Liver (tissue), 9 donors: ENCODE data around the gene AGFG1. TPM values are rescaled to one million over a fixed set of nuclear protein-coding genes. Genes with fewer than 3 reads are reported as not detected.
"Not testable (repeated sequence)": the region's sequence is repeated elsewhere in the genome, so short reads cannot be mapped to it uniquely, and the experiment has no call there.

Experiments used
- DNase-seq: peaks from one replicate; pipeline ENCODE4 v3.0.0-alpha.2; 2017; ENCODE audit warnings: low spot score
- H3K27ac ChIP-seq, 2 donors: one replicate each; pipeline ENCODE4 v1.7.0; 2013; ENCODE audit warnings: inconsistent platforms in 2 of 2, low read length in 2 of 2, control low read depth in 1 of 2, low read depth in 1 of 2, mild to moderate bottlenecking in 1 of 2
- H3K27me3 ChIP-seq, 4 donors: one replicate each; pipeline versions ENCODE4 v1.6.1 to v1.7.0; 2013; ENCODE audit warnings: low read length in 3 of 4, inconsistent platforms in 1 of 4, mild to moderate bottlenecking in 1 of 4, moderate library complexity in 1 of 4; ENCODE audit not compliant: control insufficient read depth in 4 of 4, insufficient read depth in 4 of 4
- H3K36me3 ChIP-seq, 4 donors: one replicate each; pipeline versions ENCODE4 v1.6.1 to v1.7.0; 2013; ENCODE audit warnings: low read length in 3 of 4, mild to moderate bottlenecking in 3 of 4, low read depth in 1 of 4, moderate library complexity in 1 of 4; ENCODE audit not compliant: control insufficient read depth in 4 of 4, insufficient read depth in 3 of 4
- H3K4me1 ChIP-seq, 4 donors: one replicate each; pipeline versions ENCODE4 v1.6.1 to v1.7.0; 2013; ENCODE audit warnings: low read length in 3 of 4, mild to moderate bottlenecking in 3 of 4, moderate library complexity in 1 of 4; ENCODE audit not compliant: control insufficient read depth in 4 of 4, insufficient read depth in 4 of 4
- H3K4me3 ChIP-seq, 3 donors: one replicate each; pipeline versions ENCODE4 v1.6.1 to v1.7.0; 2013; ENCODE audit warnings: low read length in 3 of 3, control low read depth in 1 of 3, low read depth in 1 of 3, mild to moderate bottlenecking in 1 of 3
- H3K9ac ChIP-seq, 2 donors: one replicate each; pipeline ENCODE4 v1.7.0; 2013; ENCODE audit warnings: low read length in 2 of 2, mild to moderate bottlenecking in 2 of 2, moderate library complexity in 2 of 2, control low read depth in 1 of 2, low read depth in 1 of 2
- H3K9me3 ChIP-seq, 4 donors: one replicate each; pipeline versions ENCODE4 v1.6.1 to v1.7.0; 2013; ENCODE audit warnings: low read length in 3 of 4; ENCODE audit not compliant: control insufficient read depth in 4 of 4
- EGR1 ChIP-seq, 2 donors: IDR thresholded peaks; 2 replicates each; pipeline ENCODE4 v1.6.1; 2016 to 2018; ENCODE audit warnings: antibody characterized with exemption in 2 of 2, low read depth in 2 of 2
- FOXA1 ChIP-seq: IDR thresholded peaks from 2 replicates; pipeline ENCODE4 v1.6.1; 2016; ENCODE audit warnings: antibody characterized with exemption
- FOXA2 ChIP-seq: IDR thresholded peaks from 2 replicates; pipeline ENCODE4 v1.6.1; 2016; ENCODE audit warnings: antibody characterized with exemption
- GABPA ChIP-seq, 2 donors: IDR thresholded peaks in 1 of 2; conservative IDR thresholded peaks in 1 of 2; 2 replicates each; pipeline ENCODE4 v1.6.1; 2016; ENCODE audit warnings: antibody characterized with exemption in 2 of 2, mild to moderate bottlenecking in 1 of 2, moderate library complexity in 1 of 2
- HNF4A ChIP-seq, 2 donors: conservative IDR thresholded peaks; 2 replicates each; pipeline ENCODE4 v1.6.1; 2016; ENCODE audit warnings: antibody characterized with exemption in 2 of 2, mild to moderate bottlenecking in 2 of 2
- HNF4G ChIP-seq: IDR thresholded peaks from 2 replicates; pipeline ENCODE4 v1.6.1; 2016; ENCODE audit warnings: antibody characterized with exemption
- JUND ChIP-seq, 2 donors: IDR thresholded peaks; 2 replicates each; pipeline ENCODE4 v1.6.1; 2016; ENCODE audit warnings: antibody characterized with exemption in 2 of 2
- NR2F2 ChIP-seq: IDR thresholded peaks from 2 replicates; pipeline ENCODE4 v1.6.1; 2016; ENCODE audit warnings: antibody characterized with exemption
- RAD21 ChIP-seq, 2 donors: IDR thresholded peaks; 2 replicates each; pipeline ENCODE4 v1.6.1; 2016; ENCODE audit warnings: antibody characterized with exemption in 2 of 2, mild to moderate bottlenecking in 2 of 2
- RXRA ChIP-seq, 2 donors: IDR thresholded peaks; 2 replicates each; pipeline ENCODE4 v1.6.1; 2017 to 2018; ENCODE audit warnings: antibody characterized with exemption in 2 of 2, mild to moderate bottlenecking in 1 of 2
- SP1 ChIP-seq: IDR thresholded peaks from 2 replicates; pipeline ENCODE4 v1.6.1; 2018; ENCODE audit warnings: antibody characterized with exemption, mild to moderate bottlenecking
- TAF1 ChIP-seq: conservative IDR thresholded peaks from 2 replicates; pipeline ENCODE4 v1.6.1; 2016; ENCODE audit warnings: antibody characterized with exemption, mild to moderate bottlenecking
- WGBS: extraction: QIAGEN DNeasy Blood & Tissue Kit; methylation state at CpG from one replicate; pipeline ENCODE4 v1.1.7; 2013; 5-methylcytosine and 5-hydroxymethylcytosine counted together
- polyA plus RNA-seq, 2 donors: library from polyadenylated mRNA; stranded (reverse) in 1 of 2; unstranded in 1 of 2; fragments of 200-250 nt in 1 of 2; fragments of >200 nt in 1 of 2; fragmentation: Nextera tagmentation in 1 of 2; extraction: Ambion mirVana in 1 of 2; gene quantifications; one replicate each; pipeline versions ENCODE4 v1.2.1 to v1.2.3, GENCODE V29; 2013 to 2015
- total RNA-seq, 2 donors: library from RNA; depleted of rRNA; stranded (reverse); fragments of >200 nt; gene quantifications; one replicate each; pipeline ENCODE4 v1.2.3, GENCODE V29; 2014
- TF ChIP-seq, protein P1 (sequence below): IDR thresholded peaks from 2 replicates; pipeline ENCODE4 v1.6.1; 2016; ENCODE audit warnings: antibody characterized with exemption
- TF ChIP-seq, protein P2 (sequence below): IDR thresholded peaks from 2 replicates; pipeline ENCODE4 v1.6.1; 2016; ENCODE audit warnings: antibody characterized with exemption, mild to moderate bottlenecking
- TF ChIP-seq, protein P3 (sequence below): IDR thresholded peaks from 2 replicates; pipeline ENCODE4 v1.6.1; 2016; ENCODE audit warnings: antibody characterized with exemption
- donor health status: healthy.
- donor health status: healthy.
- donor health status: healthy.
- donor health status: healthy.
- donor health status: healthy.

AGFG1 gene
- total and polyA plus RNA-seq, 4 donors: 8.5 to 49.7 (median 23.7) TPM

DNA sequence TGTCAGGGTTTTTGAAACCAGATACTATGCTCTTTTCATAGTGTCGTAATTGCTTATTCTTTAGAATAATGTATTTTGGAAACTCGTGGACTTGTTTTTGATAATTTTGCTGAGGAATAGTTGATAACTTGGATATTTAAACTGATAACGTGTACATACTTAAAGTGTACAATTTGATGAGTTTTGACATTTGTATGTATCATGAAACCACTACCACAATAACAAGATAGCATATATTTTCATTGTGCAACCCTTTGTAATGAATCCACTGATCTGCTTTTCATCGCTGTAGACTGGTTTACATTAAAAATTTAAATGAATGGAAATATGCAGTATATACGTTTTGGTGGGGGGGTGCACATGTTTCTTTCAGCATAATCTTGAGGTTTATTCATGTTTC, 45.8 kb downstream of the AGFG1 start:
- no peak overlapping the region for H3K27ac ChIP-seq

DNA sequence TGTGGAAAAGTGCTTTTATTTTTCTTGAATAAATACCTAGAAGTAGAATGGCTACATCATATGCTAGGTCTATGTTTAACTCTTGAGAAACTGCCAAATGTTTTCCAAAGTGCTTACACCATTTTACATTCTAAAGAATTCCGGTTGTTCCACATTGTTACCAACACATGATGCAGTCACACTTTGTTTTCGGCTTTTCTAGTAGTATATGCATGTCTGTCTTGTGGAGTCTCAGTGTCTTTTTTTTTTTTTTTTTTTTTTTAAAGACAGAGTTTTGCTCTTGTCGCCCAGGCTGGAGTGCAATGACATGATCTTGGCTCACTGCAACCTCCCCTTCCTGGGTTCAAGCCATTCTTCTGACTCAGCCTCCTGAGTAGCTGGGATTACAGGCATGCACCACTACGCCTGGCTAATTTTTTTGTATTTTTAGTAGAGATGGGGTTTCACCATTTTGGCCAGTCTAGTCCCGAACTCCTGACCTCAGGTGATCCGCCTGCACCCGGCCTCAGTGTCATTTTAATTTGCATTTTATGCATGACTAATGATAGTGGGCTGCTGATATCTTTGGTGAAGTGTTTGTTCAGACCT, 46.4 kb downstream of the AGFG1 start:
- H3K9me3 ChIP-seq, H3K36me3 ChIP-seq, H3K4me3 ChIP-seq, H3K27me3 ChIP-seq, H3K27ac ChIP-seq, DNase-seq, H3K9ac ChIP-seq: not testable (repeated sequence)
- peaks cover 0 to 18% (median 1%) of the 10 kb centered on the region in 4 donors for H3K4me1 ChIP-seq
- 75% methylated on average over 7 of the region's 7 CpGs for WGBS

More for the DNA sequence above, 45.8 kb downstream of the AGFG1 start:
- WGBS: 92% methylated on average over 5 of the region's 5 CpGs
- no peak overlapping the region for H3K9ac ChIP-seq
- TF ChIP-seq FOXA1 (no peak), SP1 (no peak)
- TF ChIP-seq, protein P1, sequence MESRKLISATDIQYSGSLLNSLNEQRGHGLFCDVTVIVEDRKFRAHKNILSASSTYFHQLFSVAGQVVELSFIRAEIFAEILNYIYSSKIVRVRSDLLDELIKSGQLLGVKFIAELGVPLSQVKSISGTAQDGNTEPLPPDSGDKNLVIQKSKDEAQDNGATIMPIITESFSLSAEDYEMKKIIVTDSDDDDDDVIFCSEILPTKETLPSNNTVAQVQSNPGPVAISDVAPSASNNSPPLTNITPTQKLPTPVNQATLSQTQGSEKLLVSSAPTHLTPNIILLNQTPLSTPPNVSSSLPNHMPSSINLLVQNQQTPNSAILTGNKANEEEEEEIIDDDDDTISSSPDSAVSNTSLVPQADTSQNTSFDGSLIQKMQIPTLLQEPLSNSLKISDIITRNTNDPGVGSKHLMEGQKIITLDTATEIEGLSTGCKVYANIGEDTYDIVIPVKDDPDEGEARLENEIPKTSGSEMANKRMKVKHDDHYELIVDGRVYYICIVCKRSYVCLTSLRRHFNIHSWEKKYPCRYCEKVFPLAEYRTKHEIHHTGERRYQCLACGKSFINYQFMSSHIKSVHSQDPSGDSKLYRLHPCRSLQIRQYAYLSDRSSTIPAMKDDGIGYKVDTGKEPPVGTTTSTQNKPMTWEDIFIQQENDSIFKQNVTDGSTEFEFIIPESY: no peak
- peaks cover 0 to 18% (median 2%) of the 10 kb centered on the region in 4 donors for H3K4me1 ChIP-seq
- no peak for DNase-seq
- H3K4me3 ChIP-seq: no peak overlapping the region
- H3K9me3 ChIP-seq: no peaks in the 10 kb centered on the region
- H3K36me3 ChIP-seq: no peaks in the 10 kb centered on the region
- H3K27me3 ChIP-seq: no peaks in the 10 kb centered on the region

DNA sequence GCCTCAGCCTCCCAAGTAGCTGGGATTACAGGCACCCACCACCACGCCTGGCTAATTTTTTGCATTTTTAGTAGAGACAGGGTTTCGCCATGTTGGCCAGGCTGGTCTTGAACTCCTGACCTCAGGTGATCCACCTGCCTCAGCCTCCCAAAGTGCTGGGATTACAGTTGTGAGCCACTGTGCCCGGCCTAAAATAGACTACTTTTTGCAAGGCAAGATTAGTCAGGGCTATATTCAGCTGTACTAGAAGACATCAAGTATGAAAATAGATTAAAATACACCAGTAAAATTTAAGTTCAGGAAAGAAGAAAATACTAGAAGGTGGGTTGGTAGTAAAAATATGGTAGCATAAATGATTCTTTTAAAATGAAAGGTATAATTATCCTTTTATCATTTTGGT, 49.2 kb downstream of the AGFG1 start:
- H3K27me3 ChIP-seq, H3K9me3 ChIP-seq, H3K27ac ChIP-seq, H3K9ac ChIP-seq, H3K4me1 ChIP-seq, DNase-seq, H3K4me3 ChIP-seq: not testable (repeated sequence)
- WGBS: 98% methylated on average over 3 of the region's 3 CpGs
- H3K36me3 ChIP-seq: peaks cover 0 to 22% (median 3%) of the 10 kb centered on the region in 4 donors

DNA sequence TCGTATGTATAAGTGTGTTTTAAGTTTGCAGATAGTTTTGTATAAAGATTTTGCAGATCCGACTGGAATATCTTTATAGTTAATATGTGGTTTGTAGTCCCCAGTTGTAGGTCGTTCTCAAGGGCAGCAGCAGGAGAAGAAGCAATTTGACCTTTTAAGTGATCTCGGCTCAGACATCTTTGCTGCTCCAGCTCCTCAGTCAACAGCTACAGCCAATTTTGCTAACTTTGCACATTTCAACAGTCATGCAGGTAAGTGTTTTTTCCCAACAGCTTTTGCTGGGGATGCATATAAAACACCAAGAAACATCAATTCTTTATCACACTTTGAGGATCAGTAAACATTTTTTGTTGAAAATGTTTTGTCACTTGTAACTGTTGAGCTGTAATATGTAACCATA, 52.7 kb downstream of the AGFG1 start:
- Histone ChIP-seq H3K4me1 (no peaks in the 10 kb centered on the region), H3K27ac (no peak overlapping the region), H3K36me3 (peaks cover 0 to 26% (median 3%) of the 10 kb centered on the region in 4 donors), H3K9ac (no peak overlapping the region), H3K9me3 (no peaks in the 10 kb centered on the region), H3K27me3 (no peaks in the 10 kb centered on the region), H3K4me3 (no peak overlapping the region)
- no peak for DNase-seq
- WGBS: 92% methylated on average over 4 of the region's 4 CpGs
- TF ChIP-seq SP1: no peak
- TF ChIP-seq GABPA (IDR thresholded peaks at IDR 0.05 in 1 of 2, conservative IDR thresholded peaks at IDR 0.05 in 1 of 2): no peak
- TF ChIP-seq JUND (IDR thresholded peaks at IDR 0.05): no peak
- TF ChIP-seq, protein P2, sequence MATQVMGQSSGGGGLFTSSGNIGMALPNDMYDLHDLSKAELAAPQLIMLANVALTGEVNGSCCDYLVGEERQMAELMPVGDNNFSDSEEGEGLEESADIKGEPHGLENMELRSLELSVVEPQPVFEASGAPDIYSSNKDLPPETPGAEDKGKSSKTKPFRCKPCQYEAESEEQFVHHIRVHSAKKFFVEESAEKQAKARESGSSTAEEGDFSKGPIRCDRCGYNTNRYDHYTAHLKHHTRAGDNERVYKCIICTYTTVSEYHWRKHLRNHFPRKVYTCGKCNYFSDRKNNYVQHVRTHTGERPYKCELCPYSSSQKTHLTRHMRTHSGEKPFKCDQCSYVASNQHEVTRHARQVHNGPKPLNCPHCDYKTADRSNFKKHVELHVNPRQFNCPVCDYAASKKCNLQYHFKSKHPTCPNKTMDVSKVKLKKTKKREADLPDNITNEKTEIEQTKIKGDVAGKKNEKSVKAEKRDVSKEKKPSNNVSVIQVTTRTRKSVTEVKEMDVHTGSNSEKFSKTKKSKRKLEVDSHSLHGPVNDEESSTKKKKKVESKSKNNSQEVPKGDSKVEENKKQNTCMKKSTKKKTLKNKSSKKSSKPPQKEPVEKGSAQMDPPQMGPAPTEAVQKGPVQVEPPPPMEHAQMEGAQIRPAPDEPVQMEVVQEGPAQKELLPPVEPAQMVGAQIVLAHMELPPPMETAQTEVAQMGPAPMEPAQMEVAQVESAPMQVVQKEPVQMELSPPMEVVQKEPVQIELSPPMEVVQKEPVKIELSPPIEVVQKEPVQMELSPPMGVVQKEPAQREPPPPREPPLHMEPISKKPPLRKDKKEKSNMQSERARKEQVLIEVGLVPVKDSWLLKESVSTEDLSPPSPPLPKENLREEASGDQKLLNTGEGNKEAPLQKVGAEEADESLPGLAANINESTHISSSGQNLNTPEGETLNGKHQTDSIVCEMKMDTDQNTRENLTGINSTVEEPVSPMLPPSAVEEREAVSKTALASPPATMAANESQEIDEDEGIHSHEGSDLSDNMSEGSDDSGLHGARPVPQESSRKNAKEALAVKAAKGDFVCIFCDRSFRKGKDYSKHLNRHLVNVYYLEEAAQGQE: no peak
- TF ChIP-seq, protein P1: no peak
- TF ChIP-seq NR2F2: no peak
- TF ChIP-seq RXRA (IDR thresholded peaks at IDR 0.05): no peak
- TF ChIP-seq FOXA1: no peak
- TF ChIP-seq TAF1: no peak
- no peak for TF ChIP-seq HNF4A (conservative IDR thresholded peaks at IDR 0.05)
- no peak for TF ChIP-seq FOXA2
- no peak for TF ChIP-seq HNF4G
- TF ChIP-seq, protein P3, sequence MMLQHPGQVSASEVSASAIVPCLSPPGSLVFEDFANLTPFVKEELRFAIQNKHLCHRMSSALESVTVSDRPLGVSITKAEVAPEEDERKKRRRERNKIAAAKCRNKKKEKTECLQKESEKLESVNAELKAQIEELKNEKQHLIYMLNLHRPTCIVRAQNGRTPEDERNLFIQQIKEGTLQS: no peak
- TF ChIP-seq RAD21 (IDR thresholded peaks at IDR 0.05): no peak
- no peak for TF ChIP-seq EGR1 (IDR thresholded peaks at IDR 0.05; ENCODE audit: low read depth in 2 of 2)
